RWPE2 (cell line): ENCODE measurements around the gene LRP11.

Experiments
- ATAC-seq: fragments of 200-7000 bp; cut with Tn5 transposase; 3 replicates; pipeline ENCODE4 v1.9.1; 2021; ENCODE audit warnings: low read depth
- DNase-seq: peaks from one replicate; pipeline ENCODE4 v3.0.0-alpha.2; 2020; ENCODE audit warnings: low spot score
- H3K27ac ChIP-seq: fragments of 450-650 bp; 2 replicates; pipeline ENCODE4 v1.5.1; 2017; ENCODE audit warnings: mild to moderate bottlenecking; ENCODE audit not compliant: poor library complexity, severe bottlenecking
- H3K27me3 ChIP-seq: fragments of 250-450 bp; sonication (Bioruptor Pico); 2 replicates; pipeline ENCODE4 v1.5.1; 2021; ENCODE audit warnings: mild to moderate bottlenecking, moderate library complexity; ENCODE audit not compliant: insufficient read depth, poor library complexity, severe bottlenecking
- H3K36me3 ChIP-seq: fragments of 250-450 bp; sonication (Bioruptor Pico); 2 replicates; pipeline ENCODE4 v1.5.1; 2020; ENCODE audit warnings: low read depth, mild to moderate bottlenecking, moderate library complexity
- H3K4me1 ChIP-seq: fragments of 250-450 bp; sonication (Bioruptor Pico); 2 replicates; pipeline ENCODE4 v1.5.1; 2021; ENCODE audit warnings: mild to moderate bottlenecking, moderate library complexity; ENCODE audit not compliant: insufficient read depth, poor library complexity, severe bottlenecking
- H3K4me3 ChIP-seq: fragments of 250-450 bp; sonication (Bioruptor Pico); 2 replicates; pipeline ENCODE4 v1.5.1; 2021; ENCODE audit warnings: mild to moderate bottlenecking, moderate library complexity; ENCODE audit not compliant: severe bottlenecking
- H3K9me3 ChIP-seq: fragments of 250-450 bp; sonication (Bioruptor Pico); 2 replicates; pipeline ENCODE4 v1.5.1; 2021; ENCODE audit warnings: mild to moderate bottlenecking, moderate library complexity; ENCODE audit not compliant: severe bottlenecking
- TF ChIP-seq, protein P1 (sequence below): fragments of 450-650 bp; IDR thresholded peaks from one replicate; pipeline ENCODE4 v1.5.1; 2017; ENCODE audit warnings: mild to moderate bottlenecking, moderate library complexity; ENCODE audit not compliant: poor library complexity, severe bottlenecking

LRP11 gene

DNA sequence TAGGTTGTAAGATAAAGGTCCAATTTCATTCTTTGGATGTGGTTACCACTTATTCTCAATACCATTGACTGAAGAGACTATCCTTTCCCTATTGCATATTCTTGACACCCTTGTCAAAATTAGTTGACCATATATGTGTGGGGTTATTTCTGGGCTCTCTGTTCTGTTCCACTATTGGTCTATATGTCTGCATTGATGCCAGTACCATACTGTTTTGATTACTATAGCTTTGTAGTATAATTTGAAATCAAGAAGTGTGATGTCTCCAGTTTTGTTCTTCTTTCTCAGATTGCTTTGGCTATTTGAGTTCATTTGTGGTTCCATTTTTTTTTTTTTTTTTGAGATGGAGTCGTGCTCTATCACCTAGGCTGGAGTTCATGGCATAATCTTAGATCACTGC is 8.1 kb upstream of the LRP11 start:
- Histone ChIP-seq H3K9me3 (no peaks in the 10 kb centered on the region), H3K27ac (no peak overlapping the region), H3K36me3 (no peaks in the 10 kb centered on the region), H3K4me3 (no peak overlapping the region), H3K27me3 (no peaks in the 10 kb centered on the region), H3K4me1 (peaks cover 5% of the 10 kb centered on the region)
- DNase-seq (no peak), ATAC-seq (no peak)
- TF ChIP-seq, protein P1, sequence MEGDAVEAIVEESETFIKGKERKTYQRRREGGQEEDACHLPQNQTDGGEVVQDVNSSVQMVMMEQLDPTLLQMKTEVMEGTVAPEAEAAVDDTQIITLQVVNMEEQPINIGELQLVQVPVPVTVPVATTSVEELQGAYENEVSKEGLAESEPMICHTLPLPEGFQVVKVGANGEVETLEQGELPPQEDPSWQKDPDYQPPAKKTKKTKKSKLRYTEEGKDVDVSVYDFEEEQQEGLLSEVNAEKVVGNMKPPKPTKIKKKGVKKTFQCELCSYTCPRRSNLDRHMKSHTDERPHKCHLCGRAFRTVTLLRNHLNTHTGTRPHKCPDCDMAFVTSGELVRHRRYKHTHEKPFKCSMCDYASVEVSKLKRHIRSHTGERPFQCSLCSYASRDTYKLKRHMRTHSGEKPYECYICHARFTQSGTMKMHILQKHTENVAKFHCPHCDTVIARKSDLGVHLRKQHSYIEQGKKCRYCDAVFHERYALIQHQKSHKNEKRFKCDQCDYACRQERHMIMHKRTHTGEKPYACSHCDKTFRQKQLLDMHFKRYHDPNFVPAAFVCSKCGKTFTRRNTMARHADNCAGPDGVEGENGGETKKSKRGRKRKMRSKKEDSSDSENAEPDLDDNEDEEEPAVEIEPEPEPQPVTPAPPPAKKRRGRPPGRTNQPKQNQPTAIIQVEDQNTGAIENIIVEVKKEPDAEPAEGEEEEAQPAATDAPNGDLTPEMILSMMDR, result no peak

DNA sequence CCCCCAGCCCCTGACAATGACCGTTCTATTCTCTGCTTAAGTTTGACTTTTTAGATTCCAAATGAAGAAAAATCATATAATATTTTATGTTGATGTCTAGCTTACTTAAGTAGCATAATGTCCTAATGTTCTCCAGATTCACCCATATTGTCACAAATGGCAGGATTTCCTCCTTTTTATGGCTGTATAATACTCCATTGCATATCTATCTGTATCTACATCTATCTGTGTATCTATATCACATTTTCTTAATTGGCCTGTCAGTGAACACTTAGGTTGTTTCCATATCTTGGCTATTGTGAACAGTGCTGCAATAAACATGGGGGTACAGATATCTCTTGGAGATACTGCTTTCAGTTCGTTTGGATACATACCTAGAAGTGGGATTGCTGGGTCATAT is 7.0 kb upstream of the LRP11 start:
- TF ChIP-seq, protein P1, result no peak
- Histone ChIP-seq H3K36me3 (no peaks in the 10 kb centered on the region), H3K9me3 (no peaks in the 10 kb centered on the region), H3K4me3 (no peak overlapping the region), H3K27ac (no peak overlapping the region), H3K4me1 (peaks cover 5% of the 10 kb centered on the region), H3K27me3 (no peaks in the 10 kb centered on the region)
- no peak for DNase-seq
- no peak for ATAC-seq

DNA sequence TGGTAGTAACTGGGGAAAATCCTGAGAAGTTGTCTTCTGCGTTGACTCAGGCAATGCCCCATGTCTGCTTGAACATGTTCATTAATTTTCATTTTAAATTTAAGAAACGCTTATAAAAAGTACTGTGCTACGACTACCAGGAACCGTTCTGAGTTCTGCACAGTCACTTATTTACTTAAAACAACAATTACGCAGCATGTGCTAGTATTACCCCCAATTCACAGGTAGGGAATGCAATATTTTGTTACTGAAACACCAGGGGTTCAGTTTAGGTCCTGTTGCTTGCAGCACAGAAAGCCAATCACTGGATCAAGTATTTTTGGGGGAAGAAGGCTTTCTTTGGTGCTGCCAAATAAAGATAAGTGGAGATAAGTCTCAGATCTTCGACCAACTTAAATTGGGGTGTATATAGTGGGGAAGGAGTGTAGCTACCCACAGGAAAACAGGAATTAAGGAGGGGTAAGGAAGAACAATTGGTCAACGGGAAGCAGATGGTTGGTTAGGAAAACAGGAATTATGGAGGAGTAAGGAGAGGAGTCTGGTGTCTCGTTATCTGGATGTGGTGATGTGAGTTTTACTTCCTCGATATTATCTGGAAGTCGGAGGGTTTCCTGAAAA is 5.2 kb upstream of the LRP11 start:
- no peaks in the 10 kb centered on the region for H3K9me3 ChIP-seq
- ATAC-seq (no peak), DNase-seq (no peak)
- TF ChIP-seq, protein P1, result no peak
- no peak overlapping the region for H3K4me3 ChIP-seq
- no peak overlapping the region for H3K27ac ChIP-seq
- peaks cover 9% of the 10 kb centered on the region for H3K4me1 ChIP-seq
- H3K27me3 ChIP-seq, result no peaks in the 10 kb centered on the region
- H3K36me3 ChIP-seq, result no peaks in the 10 kb centered on the region

DNA sequence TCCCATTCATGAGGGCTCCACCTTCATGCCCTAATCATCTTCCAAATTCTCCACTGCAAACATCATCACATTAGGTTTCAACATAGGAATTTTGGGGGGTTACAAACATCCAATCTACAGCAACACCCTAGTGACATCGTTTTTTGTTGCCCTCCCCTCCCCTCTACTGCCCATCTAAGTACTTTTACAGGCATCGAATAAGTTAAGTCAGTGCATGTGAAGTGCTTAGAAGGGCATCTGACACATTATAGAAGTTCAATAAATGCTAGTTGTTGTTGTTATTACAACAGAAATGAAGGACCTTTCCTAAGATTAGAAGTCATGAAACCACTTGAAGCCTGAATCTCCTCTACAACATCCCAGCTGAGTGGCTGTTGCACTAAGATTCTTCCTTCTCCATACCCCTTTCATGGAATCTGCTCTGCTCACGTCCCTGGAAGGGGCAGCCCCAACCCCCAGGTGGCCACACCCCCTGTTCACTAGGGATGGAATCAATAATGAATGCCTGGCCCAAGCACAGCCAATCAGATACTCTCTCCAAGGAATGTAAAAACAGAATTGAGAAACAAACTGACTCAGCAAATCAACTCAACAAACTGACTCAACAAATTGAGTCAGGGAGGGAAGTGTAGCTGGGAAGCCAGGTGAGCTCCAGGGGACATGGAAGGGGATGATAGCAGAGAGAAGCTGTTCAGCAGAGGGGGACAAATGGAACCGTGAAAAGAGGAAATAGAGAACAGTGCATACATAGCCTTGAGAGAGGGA is 3.9 kb upstream of the LRP11 start:
- ATAC-seq, result no peak; the same call in 2 of the 3 replicates
- Histone ChIP-seq H3K9me3 (no peaks in the 10 kb centered on the region), H3K27ac (peak overlapping the region; percentile 34), H3K4me1 (peaks cover 9% of the 10 kb centered on the region), H3K27me3 (no peaks in the 10 kb centered on the region), H3K36me3 (no peaks in the 10 kb centered on the region), H3K4me3 (no peak overlapping the region)
- TF ChIP-seq, protein P1, result no peak
- DNase-seq, result no peak
